ENCODE measurements around the gene L3MBTL1.
"Not testable (repeated sequence)": the region's sequence is repeated elsewhere in the genome, so short reads cannot be mapped to it uniquely, and the experiment has no call there.

Gene L3MBTL1

GRCh38 chr20:43584448-43585136, 77.1 kb downstream of the L3MBTL1 start:
- no peak for DNase-seq (ENCODE audit: insufficient read length, low spot score)
- no peak for FAIRE-seq
- TF ChIP-seq POLR2A (IDR thresholded peaks at IDR 0.05; ENCODE audit: low read depth, low read length): no peak

- TF ChIP-seq POLR2A (IDR thresholded peaks at IDR 0.05; ENCODE audit: low read depth, low read length): no peak
- DNase-seq (ENCODE audit: insufficient read length, low spot score): no peak
- no peak for FAIRE-seq
These were observed 79.1 kb downstream of the L3MBTL1 start for GRCh38 chr20:43586641-43587040.

- DNase-seq (ENCODE audit: insufficient read length, low spot score); FAIRE-seq: not testable (repeated sequence)
These were observed 81.0 kb downstream of the L3MBTL1 start for GRCh38 chr20:43588526-43588925.

GRCh38 chr20:43590036-43590391, 82.5 kb downstream of the L3MBTL1 start:
- no peak for DNase-seq (ENCODE audit: insufficient read length, low spot score)
- TF ChIP-seq POLR2A (IDR thresholded peaks at IDR 0.05; ENCODE audit: low read depth, low read length): no peak
- no peak for FAIRE-seq

- DNase-seq (ENCODE audit: insufficient read length, low spot score): peak; percentile 96
- FAIRE-seq: peak; percentile 75
- TF ChIP-seq POLR2A (IDR thresholded peaks at IDR 0.05; ENCODE audit: low read depth, low read length): peak; percentile 88
These were observed 83.2 kb downstream of the L3MBTL1 start, which contains the start of gene IFT52 for GRCh38 chr20:43590392-43591303. TSS of gene IFT52 (plus strand) at chr20:43590937. CDS start at chr20:43594699, 3,762 bp downstream.

All from H54 (cell line).